NCI-H2196 (cell line): ENCODE data around the gene STK24.

Experiments used
- DNase-seq: peaks from one replicate; lab custom pipeline; 2025; ENCODE audit not compliant: unreplicated experiment; lab: John Stamatoyannopoulos, UW

Gene STK24

DNA sequence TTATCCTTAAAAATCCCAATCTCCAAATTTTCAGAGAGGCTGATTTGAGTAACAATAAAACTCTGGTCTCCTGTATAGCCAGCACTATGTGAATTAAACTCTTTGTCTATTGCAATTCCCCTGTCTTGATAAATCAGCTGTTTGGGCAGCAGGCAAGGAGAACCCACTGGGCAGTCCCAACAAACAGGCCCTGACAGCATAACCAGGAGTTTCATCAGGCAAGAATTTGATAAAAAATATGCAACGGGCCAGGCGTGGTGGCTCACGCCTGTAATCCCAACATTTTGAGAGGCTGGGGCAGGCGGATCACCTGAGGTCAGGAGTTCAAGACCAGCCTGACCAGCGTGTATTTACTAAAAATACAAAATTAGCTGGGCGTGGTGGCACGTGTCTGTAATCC, 42.1 kb downstream of the STK24 start:
- no peak for DNase-seq

DNA sequence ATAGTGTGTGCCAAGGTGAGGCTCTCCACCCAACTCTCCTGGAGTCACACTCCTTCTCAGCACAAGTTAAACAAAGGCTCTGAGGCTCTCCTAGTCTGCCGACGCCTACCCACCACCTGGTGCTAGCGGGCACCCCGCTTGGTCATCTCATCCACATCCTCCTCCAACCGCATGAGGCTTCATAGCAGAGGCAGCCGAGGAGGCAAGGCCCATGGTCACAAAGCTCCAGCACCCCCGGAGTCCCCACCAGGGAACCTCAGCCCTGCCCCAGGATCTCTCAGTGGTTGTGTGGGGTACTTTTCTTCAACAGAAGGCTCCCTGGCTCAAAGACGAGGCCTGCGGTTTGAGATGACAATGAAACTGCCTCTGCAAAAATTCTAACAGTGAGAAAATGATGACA, 43.0 kb downstream of the STK24 start:
- DNase-seq, result no peak

DNA sequence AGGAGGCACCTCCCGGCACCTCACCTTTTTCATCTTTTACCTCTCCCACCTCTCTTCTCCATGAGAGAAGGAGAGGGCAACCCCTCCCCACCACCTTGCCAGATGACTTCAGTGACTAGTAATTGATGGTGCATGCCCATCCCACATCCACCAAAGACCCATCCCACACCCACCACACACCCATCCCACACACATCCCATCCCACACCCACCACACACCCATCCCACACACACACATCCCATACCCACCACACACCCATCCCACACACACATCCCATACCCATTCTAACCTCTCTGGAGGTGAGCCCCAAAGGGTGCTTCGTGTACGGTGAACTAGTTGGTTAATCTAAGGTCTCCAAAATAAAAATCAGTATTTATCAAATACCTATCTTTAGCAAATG, 44.7 kb downstream of the STK24 start:
- DNase-seq, result no peak

- no peak for DNase-seq
Measured at GRCh38 chr13:98530217-98530616, 46.7 kb downstream of the STK24 start.

- no peak for DNase-seq
Measured at GRCh38 chr13:98529171-98529570, 47.7 kb downstream of the STK24 start.

DNA sequence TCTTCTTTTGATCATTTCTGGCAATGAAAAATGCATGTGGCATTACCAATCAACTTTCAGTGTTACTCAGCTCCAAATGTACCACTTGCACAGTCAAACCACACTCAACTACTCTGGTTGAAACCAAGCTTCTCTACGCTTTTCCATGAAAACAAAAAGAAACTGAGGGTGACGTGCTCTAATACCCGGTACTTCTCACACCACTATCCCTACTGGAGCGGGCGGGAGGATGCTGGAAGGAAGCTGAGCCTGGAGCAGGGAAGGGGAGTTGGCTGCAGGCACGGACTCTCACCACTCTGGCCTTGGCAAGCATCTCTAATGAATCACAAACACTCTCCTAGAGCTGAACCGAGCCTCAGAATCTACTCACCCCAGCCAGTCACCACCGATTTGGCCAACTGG, 48.2 kb downstream of the STK24 start:
- no peak for DNase-seq

GRCh38 chr13:98527526-98527925, 49.4 kb downstream of the STK24 start:
- DNase-seq, result no peak

- no peak for DNase-seq
Measured at GRCh38 chr13:98526182-98526512, 50.8 kb downstream of the STK24 start.

GRCh38 chr13:98525456-98526181, 51.3 kb downstream of the STK24 start:
- DNase-seq, result no peak

DNA sequence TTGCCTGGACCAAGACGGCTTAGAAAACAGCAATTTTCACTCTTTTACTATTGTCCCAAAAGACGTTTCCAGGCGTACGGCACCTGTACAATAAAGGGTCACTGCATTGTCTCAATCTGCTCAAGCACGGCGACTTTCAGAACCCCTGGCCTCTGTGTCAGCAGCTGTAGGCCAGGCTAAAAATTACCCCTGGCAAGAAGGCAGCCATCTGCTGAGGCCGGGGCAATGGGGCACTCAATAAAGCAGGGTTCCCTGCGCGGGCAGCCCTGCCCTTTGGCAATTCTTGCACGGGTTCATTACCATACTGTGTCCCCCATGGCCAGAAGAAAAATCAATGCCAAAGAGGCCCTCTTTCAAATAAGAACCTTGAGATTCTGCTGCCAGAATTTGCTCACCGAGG, 52.1 kb downstream of the STK24 start:
- DNase-seq, result no peak

- DNase-seq, result no peak
Measured at GRCh38 chr13:98524391-98524790, 52.5 kb downstream of the STK24 start.

GRCh38 chr13:98523455-98524102, 53.3 kb downstream of the STK24 start:
- no peak for DNase-seq

GRCh38 chr13:98522371-98522770, 54.5 kb downstream of the STK24 start:
- DNase-seq, result no peak

GRCh38 chr13:98521461-98522247, 55.3 kb downstream of the STK24 start:
- DNase-seq, result no peak

GRCh38 chr13:98520674-98521449, 56.0 kb downstream of the STK24 start:
- DNase-seq, result no peak

DNA sequence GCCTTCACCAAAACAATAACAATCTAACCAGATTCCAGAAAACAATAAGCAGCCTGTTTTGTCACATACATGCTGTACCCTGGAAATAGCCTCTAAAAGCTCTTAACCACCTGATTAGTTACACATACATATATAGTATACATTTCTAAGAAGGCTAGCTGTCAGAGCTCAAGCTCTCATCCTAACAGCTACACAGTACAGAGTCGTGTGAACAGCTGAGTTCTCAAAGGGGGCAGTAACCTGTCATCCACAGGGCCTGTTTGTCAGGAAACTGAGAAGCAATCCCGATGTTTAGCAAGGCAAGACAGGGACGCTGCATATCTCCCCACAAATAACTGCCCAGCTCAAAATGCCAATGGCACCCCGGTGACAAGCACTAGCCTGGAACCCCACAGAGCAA, 56.9 kb downstream of the STK24 start:
- no peak for DNase-seq

DNA sequence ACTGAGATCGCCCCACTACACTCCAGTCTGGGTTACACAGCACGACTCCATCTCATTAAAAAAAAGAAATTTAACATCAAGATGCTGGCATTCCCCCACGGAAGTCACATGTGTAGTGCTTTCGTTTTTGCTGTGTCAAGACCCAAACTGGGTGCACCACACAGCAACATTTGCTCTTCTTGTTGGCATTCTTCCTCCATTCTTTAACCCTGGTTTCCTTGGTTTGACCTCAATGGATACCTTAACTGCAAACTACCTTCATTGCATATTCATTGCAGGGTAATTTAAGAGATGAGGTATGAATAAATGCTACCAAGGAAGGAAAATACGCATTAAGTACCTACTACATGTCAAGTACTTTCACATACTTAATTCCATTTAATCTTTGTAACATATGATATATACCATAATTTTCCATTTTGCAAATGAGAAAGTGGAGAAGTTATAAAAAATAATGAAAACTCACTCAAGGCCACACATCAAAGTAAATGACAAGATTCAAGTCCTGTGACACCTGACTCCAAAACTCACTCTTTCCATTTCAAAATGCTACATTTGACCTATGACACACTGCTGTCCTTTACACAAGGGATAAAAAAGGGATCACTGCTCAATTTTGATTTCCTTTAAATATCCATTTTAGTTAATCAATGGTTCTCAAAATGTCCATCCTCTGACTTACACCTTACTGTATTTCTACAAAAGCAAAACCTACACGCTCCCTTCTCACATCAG, 59.2 kb downstream of the STK24 start:
- no peak for DNase-seq

- no peak for DNase-seq
Measured at GRCh38 chr13:98515818-98516465, 61.0 kb downstream of the STK24 start.

DNA sequence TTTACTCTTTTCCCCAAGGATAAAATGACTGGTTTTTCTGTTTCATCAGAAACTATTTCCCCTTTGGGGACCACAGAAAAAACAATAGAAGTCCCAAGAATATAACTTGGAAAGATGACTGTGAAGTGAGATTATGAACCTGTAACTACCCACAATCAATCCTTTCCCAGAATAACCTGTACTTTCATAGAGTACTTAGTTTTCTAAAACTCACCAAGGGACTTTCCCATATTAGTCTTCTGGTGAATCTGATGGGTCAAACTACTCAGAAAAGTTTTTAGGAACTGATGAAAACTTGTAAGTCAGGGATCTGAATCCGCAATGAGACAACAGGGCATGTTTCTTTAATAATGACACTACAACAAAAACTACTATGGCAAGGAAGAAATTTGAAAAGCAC, 62.6 kb downstream of the STK24 start:
- DNase-seq, result no peak

GRCh38 chr13:98513837-98514236, 63.1 kb downstream of the STK24 start:
- no peak for DNase-seq
